Activated T-helper 17 cell treated with anti-CD3 and anti-CD28 coated beads, Interleukin-2, amount 50 U/mL, for 72 hours (primary cell): ENCODE data around the gene HABP4. TPM values are rescaled to one million over a fixed set of nuclear protein-coding genes. Genes with fewer than 3 reads are reported as not detected.

Source experiments
- ATAC-seq: fragments of 150-1000 bp; cut with Tn5 transposase; replicated peaks from 2 replicates; pipeline ENCODE4 v1.10.0; 2021; ENCODE audit warnings: mild to moderate bottlenecking, moderate library complexity
- H3K27ac Mint-ChIP-seq: one replicate; pipeline ENCODE4 v1.8.0; 2022; ENCODE audit warnings: mixed read lengths
- H3K27me3 Mint-ChIP-seq: one replicate; pipeline ENCODE4 v1.8.0; 2022; ENCODE audit warnings: mixed read lengths
- H3K36me3 Mint-ChIP-seq: one replicate; pipeline ENCODE4 v1.8.0; 2022; ENCODE audit warnings: low read depth, mild to moderate bottlenecking, mixed read lengths
- H3K4me1 Mint-ChIP-seq: one replicate; pipeline ENCODE4 v1.8.0; 2022; ENCODE audit warnings: mixed read lengths
- H3K4me3 Mint-ChIP-seq: one replicate; pipeline ENCODE4 v1.8.0; 2022; ENCODE audit warnings: mild to moderate bottlenecking, mixed read lengths
- H3K9me3 Mint-ChIP-seq: one replicate; pipeline ENCODE4 v1.8.0; 2022; ENCODE audit warnings: mixed read lengths
- total RNA-seq, 2 donors: library from RNA; stranded (reverse); gene quantifications; one replicate each; pipeline ENCODE4 v1.2.3, GENCODE V29; 2022

The HABP4 gene
- total RNA-seq, 2 donors from 2014 or later, result 10.0 to 21.3 TPM

DNA sequence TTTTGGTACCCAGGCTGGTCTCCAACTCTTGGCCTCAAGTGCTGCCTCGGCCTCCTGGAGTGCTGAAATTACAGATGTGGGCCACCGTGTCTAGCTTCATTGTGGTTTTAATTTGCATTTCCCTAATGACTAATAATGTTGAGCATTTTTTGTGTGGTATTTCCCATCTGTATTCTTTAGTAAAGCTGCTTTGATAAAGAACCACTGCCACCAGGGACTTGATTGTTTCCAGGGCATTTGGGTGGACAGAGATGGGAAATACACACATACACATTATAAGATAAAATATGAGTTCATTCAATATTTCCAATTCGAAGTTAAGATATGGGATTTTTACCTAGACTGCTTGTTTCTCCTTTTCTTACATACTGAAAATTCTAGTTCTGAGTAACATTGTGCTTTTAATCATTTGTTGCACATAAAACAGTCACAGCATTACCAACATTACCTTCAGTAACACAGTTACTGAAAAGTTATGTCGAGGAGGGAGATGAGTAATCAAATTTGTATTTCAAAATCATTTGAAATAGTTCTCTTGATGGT, 28.9 kb downstream of the HABP4 start:
- ATAC-seq, result peak; percentile 80
- Mint-ChIP-seq H3K9me3 (no peaks in the 10 kb centered on the region), H3K36me3 (peaks cover 47% of the 10 kb centered on the region), H3K27ac (peak overlapping the region; percentile 97), H3K4me3 (peak overlapping the region; percentile 76), H3K27me3 (no peaks in the 10 kb centered on the region), H3K4me1 (peaks cover 35% of the 10 kb centered on the region)

DNA sequence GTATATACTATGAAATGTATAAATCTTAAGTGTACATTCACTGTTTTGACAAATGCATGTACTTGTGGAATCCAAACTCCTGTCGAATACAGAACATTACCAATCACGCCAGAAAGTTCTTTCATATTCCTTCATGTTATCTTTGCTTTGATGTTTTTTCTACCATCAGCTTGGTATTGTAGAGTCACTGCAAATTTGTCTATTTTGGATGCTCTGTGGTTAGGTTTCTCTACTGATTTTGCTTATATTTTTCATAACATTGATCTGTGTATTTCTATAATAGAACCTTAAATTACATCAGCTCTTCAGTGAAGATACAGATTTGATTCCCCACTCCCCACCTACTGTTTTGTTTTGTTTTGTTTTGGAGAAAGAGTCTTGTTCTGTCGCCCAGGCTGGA, 30.8 kb downstream of the HABP4 start:
- Mint-ChIP-seq H3K27me3 (no peaks in the 10 kb centered on the region), H3K36me3 (peaks cover 65% of the 10 kb centered on the region), H3K9me3 (no peaks in the 10 kb centered on the region), H3K4me3 (no peak overlapping the region), H3K4me1 (peaks cover 44% of the 10 kb centered on the region), H3K27ac (no peak overlapping the region)
- no peak for ATAC-seq

DNA sequence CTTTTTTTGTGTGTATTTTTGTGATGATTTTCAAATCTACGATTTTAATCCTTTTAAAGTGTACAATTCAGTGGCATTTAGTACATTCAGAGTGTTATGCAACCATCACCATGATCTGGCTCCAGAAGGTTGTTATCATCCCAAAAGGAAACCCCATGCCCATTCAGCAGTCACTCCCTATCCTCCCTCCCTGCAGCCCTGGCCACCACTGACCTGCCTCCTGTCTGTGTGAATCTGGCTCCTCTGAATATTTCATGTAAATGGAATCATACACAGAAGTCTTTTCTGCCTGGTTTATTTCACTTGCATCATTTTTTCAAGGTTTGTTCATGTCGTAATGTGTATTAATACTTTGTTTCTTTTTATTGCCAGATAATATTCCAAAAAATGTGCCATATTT, 32.5 kb downstream of the HABP4 start:
- peaks cover 71% of the 10 kb centered on the region for H3K36me3 Mint-ChIP-seq
- H3K27ac Mint-ChIP-seq, result peak overlapping the region; percentile 26
- H3K27me3 Mint-ChIP-seq, result no peaks in the 10 kb centered on the region
- H3K4me1 Mint-ChIP-seq, result peaks cover 42% of the 10 kb centered on the region
- H3K9me3 Mint-ChIP-seq, result no peaks in the 10 kb centered on the region
- no peak for ATAC-seq
- H3K4me3 Mint-ChIP-seq, result no peak overlapping the region

DNA sequence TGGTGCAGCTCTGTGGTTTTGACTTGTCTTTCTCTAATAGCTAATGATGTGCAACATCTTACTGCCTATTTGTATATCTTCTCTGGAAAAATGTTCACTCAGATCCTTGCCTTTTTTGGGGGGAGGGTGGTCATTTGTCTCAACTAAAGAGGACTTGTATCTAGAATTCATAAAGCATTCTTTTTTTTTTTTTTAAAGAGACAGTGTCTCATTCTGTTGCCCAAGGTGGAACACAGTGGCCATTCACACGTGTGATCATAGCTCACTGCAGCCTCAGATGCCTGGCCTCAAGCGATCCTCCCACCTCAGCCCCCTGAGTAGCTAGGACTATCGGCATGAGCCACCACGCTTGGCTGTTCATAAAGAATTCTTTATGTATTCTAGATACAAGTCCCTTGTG, 33.2 kb downstream of the HABP4 start:
- Mint-ChIP-seq H3K9me3 (no peaks in the 10 kb centered on the region), H3K36me3 (peaks cover 71% of the 10 kb centered on the region), H3K4me1 (peaks cover 37% of the 10 kb centered on the region), H3K27ac (peak overlapping the region; percentile 55), H3K4me3 (peak overlapping the region; percentile 22), H3K27me3 (no peaks in the 10 kb centered on the region)
- ATAC-seq, result no peak

DNA sequence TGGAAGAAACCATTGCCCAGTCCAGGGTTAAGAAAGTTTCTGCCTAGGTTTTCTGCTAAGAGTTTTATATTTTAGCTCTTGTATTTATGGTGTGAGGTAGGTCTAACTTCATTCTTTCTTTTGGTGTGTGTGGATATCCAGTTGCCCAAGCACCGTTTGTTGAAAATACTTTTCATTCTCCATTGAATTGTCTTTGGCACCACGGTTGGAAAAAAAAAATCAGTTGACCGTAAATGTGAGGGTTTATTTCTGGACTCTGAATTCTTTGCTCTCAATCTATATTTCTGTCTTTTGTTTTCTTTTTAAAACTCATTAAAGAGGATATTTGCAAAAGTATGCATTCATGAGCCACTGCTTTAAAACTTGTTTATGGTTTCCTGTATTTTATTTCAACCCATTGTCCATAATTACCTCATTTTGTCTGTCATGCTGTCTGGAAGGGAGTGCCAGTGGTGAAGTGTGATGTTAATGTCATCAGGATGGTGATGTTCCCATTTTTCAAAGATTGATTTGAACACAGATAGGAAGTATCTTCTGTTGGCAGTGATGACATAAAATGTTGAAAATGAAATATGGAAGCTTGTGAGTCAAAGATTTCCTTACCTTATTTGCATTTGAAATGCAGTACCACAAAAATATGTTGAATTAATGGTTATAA, 33.9 kb downstream of the HABP4 start:
- no peaks in the 10 kb centered on the region for H3K27me3 Mint-ChIP-seq
- ATAC-seq, result peak; percentile 5
- H3K9me3 Mint-ChIP-seq, result no peaks in the 10 kb centered on the region
- peaks cover 71% of the 10 kb centered on the region for H3K36me3 Mint-ChIP-seq
- H3K4me1 Mint-ChIP-seq, result peaks cover 30% of the 10 kb centered on the region
- peak overlapping the region; percentile 55 for H3K27ac Mint-ChIP-seq
- H3K4me3 Mint-ChIP-seq, result peak overlapping the region; percentile 22

DNA sequence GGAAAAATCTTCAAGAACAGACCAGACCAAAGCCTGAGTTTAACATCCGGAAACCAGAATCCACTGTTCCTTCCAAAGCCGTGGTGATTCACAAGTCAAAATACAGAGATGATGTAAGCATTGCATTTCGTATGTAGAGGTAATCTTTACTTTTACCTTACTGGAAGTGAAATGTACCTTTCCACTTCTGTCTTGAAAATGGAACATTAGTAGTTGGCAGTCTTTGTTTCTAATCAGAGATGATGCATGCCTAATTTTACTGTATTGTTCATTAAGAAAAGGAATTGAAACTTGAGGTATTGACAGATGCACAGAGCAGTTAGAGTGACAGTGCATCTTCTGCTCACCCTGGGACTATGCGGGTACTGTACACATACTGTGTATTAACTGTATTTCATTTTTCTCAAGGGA, 34.6 kb downstream of the HABP4 start:
- no peaks in the 10 kb centered on the region for H3K9me3 Mint-ChIP-seq
- peaks cover 75% of the 10 kb centered on the region for H3K36me3 Mint-ChIP-seq
- H3K4me3 Mint-ChIP-seq, result peak overlapping the region; percentile 59
- peak overlapping the region; percentile 55 for H3K27ac Mint-ChIP-seq
- peak; percentile 95 for ATAC-seq
- no peaks in the 10 kb centered on the region for H3K27me3 Mint-ChIP-seq
- peaks cover 28% of the 10 kb centered on the region for H3K4me1 Mint-ChIP-seq

DNA sequence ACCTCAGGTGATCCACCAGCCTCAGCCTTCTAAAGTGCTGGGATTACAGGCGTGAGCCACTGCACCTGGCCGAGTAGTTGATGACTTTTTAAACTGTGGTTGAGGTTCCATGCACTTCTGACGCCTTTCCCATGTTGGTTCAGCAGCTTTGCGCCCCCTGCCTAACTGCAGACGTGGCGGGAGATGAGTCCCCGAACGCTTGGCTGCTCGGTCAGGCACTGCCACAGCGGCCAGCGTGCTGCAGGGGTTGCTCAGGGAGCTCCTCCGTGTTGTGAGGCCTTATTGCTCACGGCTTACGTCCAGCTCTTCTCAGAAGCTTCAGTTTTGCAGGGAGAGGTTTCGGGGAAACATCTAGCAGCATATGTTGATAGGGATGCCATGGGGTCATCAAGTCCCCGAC, 35.3 kb downstream of the HABP4 start:
- Mint-ChIP-seq H3K4me1 (peaks cover 23% of the 10 kb centered on the region), H3K36me3 (peaks cover 83% of the 10 kb centered on the region), H3K9me3 (no peaks in the 10 kb centered on the region), H3K27me3 (no peaks in the 10 kb centered on the region), H3K4me3 (peak overlapping the region; percentile 59), H3K27ac (peak overlapping the region; percentile 73)
- ATAC-seq, result no peak

DNA sequence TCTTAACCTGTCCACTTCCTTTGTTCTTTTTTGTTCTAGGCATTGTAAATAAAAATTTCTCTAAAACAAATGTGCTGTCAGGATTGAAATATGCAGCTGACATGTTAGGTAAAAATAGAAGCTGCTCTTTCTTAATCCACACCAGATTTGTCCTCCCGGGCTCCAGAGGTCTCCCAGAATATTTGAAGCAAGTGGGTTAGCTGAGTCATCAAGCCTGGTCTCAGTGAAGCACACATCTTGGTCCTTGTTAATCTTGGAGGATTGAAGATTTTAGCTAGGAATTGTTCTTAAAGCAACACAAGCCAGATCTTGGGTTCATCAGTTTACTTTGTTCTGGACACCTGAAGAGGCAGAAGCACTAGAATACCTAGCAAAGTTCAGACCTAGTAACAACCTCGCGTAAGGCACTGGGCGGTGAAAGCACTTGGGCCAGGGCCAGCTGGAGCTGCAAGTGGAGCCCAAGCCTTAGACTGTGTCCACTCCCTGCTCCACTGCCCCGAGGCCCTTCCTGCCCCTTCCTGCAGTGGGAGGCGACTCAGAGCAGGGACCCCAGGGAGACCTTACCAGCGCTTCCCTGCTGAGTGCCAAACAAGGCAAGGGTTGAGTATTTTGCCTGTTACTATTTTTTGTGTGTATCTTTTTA, 36.5 kb downstream of the HABP4 start:
- no peak for ATAC-seq
- Mint-ChIP-seq H3K9me3 (no peaks in the 10 kb centered on the region), H3K4me3 (no peak overlapping the region), H3K36me3 (peaks cover 95% of the 10 kb centered on the region), H3K27me3 (no peaks in the 10 kb centered on the region), H3K4me1 (peaks cover 26% of the 10 kb centered on the region), H3K27ac (no peak overlapping the region)

DNA sequence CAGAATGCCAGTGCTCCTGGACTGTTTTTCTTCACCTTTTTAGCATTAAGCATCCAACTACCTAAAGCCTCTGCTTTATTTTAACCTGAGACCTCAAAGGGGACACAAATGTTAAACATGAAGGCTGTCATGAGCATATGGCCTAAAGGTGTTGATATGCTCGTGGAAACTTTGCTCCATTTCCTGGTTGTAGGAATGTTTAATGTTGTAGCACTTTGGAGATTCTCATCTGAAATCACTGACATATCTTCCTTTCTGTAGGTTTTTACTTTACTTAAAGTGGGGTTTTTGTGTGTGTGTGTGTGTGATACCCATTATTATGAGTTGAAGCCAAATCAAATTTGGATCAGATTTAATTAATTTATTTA, 37.0 kb downstream of the HABP4 start:
- Mint-ChIP-seq H3K9me3 (no peaks in the 10 kb centered on the region), H3K27ac (no peak overlapping the region), H3K4me1 (peaks cover 31% of the 10 kb centered on the region), H3K4me3 (no peak overlapping the region), H3K27me3 (no peaks in the 10 kb centered on the region), H3K36me3 (peaks cover 99% of the 10 kb centered on the region)
- ATAC-seq, result no peak

DNA sequence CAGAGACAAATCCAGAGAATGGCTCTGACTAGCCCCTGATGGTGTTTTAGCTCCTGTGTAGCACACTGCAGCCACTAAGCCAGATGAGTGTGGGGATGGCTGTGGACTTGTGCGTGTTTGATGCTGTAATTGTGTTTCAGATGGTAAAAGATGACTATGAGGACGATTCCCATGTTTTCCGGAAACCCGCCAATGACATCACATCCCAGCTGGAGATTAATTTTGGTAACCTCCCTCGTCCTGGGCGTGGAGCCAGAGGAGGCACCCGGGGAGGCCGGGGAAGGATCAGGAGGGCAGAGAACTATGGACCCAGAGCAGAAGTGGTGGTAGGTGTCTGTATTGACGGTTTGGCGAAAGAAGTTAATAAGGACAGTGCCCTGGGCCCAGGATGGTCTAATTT, 38.0 kb downstream of the HABP4 start:
- H3K4me1 Mint-ChIP-seq, result peaks cover 23% of the 10 kb centered on the region
- no peaks in the 10 kb centered on the region for H3K27me3 Mint-ChIP-seq
- peaks cover 90% of the 10 kb centered on the region for H3K36me3 Mint-ChIP-seq
- no peaks in the 10 kb centered on the region for H3K9me3 Mint-ChIP-seq
- H3K27ac Mint-ChIP-seq, result no peak overlapping the region
- no peak overlapping the region for H3K4me3 Mint-ChIP-seq
- no peak for ATAC-seq

DNA sequence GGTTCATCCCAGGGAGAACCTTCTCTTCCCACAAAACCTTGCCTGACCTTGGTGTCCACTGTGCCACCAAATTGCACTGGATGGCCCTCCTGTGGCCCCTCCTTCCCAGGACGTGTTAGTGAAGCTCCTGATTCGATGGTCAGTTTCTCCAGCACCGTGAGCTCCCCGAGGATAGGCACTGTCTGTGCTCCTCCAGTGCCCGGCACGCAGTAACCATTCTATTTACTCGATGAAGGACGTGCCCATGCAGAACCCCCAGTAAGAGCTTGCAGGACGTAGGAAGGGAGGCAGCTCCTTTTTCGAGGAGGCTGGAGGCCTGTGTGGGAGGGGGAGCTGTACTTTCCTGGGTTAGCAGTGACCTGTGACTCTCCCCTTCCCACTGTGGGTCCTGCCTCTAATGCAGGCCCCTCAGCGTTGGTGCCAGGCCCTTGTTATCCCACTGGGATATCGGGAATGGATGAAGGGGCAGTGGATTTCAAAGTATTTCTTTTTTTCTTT, 39.6 kb downstream of the HABP4 start:
- Mint-ChIP-seq H3K27me3 (no peaks in the 10 kb centered on the region), H3K27ac (no peak overlapping the region), H3K9me3 (no peaks in the 10 kb centered on the region), H3K36me3 (peaks cover 75% of the 10 kb centered on the region), H3K4me3 (no peak overlapping the region), H3K4me1 (peaks cover 16% of the 10 kb centered on the region)
- no peak for ATAC-seq

DNA sequence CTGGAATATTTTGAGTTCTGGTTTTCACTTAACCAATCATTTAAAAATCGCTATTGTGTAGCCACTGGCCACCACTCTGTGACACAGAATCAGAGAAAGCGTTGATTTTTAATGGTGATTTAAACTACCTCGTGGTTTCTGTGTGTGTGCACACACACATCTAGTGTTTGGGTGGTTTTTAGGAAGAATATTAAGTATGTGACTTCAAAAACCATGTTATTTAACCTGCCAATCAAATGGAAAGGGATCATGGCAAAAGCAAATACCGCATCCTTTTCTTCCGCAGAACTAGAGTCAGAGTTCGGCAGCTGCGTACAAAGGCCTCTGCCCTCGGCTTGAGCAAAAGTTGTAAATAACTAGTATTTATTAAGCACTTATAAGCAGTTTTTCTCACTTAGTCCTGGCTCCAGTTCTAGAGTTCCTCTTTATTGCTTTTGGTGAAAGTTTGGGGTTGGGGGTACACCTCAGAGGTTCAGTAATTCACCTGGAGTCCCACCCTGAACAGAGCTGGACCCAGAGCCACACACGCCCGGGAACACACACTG, 40.6 kb downstream of the HABP4 start:
- H3K9me3 Mint-ChIP-seq, result no peaks in the 10 kb centered on the region
- no peaks in the 10 kb centered on the region for H3K27me3 Mint-ChIP-seq
- no peak overlapping the region for H3K4me3 Mint-ChIP-seq
- H3K36me3 Mint-ChIP-seq, result peaks cover 64% of the 10 kb centered on the region
- no peak overlapping the region for H3K27ac Mint-ChIP-seq
- no peak for ATAC-seq
- H3K4me1 Mint-ChIP-seq, result peaks cover 12% of the 10 kb centered on the region

DNA sequence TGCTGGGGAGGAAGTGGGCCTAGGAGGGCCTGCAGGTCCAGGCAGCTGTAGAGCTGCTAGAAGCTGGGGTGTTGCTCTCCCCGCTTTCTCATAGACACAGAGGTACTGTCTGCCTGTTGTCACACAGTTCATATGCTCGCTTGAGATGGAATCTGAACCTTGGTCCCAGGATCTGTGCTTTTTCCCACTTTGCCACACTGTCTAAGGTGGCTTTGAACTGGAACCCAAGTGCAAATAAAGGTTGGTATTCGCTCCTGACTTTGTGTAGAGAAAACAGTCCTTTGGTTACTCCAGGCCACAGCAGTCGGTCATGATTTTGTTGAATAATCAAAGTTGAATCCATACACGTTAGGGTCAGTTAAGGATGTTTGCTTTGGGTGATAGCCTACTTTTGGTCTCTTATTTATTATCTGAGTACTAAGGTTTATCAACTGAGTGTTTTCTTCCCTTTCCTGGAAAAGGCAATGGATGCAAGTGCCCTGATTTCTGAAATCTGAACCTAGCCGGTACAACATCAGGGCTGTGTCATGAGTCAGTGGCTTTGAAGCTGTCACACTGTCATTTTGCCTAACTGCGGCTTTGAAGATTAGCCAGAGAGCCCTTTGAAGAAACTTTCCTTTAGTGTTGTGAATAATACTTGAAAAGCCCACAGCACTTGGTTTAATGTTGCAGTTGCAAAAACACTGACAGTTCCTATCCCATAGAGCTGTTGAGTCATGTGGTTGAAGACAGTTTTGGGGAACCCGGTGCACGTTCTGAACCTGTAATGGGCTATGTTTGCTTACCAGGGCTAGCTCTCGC, 41.3 kb downstream of the HABP4 start:
- peak; percentile 96 for ATAC-seq
- no peaks in the 10 kb centered on the region for H3K27me3 Mint-ChIP-seq
- H3K4me3 Mint-ChIP-seq, result peak overlapping the region; percentile 58
- H3K27ac Mint-ChIP-seq, result peak overlapping the region; percentile 75
- H3K36me3 Mint-ChIP-seq, result peaks cover 57% of the 10 kb centered on the region
- H3K4me1 Mint-ChIP-seq, result peaks cover 9% of the 10 kb centered on the region
- no peaks in the 10 kb centered on the region for H3K9me3 Mint-ChIP-seq

DNA sequence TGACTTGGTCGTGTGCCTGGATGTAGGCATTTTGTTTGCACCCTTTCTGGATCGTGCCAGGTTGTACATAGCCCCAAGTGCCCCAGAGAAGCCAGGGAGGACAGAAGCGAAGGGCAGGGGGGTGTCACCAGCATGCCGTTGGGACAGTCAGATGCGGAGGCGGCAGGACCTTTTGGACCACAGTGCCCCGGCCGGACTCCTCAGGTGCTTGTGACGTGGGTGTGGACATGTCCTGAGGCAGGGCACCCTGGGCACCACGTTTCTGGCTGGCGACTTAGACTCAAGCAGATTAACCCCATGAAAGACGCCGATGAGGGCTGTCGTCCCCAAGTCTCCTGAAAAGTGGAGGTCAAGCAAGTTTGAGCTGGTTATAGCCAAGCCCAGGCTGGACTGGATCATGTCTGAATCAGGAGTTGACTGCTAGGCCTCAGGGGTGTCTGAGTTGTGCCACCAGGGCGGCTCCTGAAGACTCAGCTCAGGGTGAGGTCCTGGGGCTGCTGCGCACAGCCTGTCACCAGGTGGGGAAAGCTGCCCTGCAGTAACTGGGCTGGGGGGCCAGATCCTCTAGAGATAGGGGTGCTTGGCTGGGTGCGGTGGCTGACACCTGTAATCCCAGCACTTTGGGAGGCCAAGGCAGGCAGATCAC, 42.0 kb downstream of the HABP4 start:
- peak overlapping the region; percentile 75 for H3K27ac Mint-ChIP-seq

More for the DNA sequence above, 42.0 kb downstream of the HABP4 start:
- Mint-ChIP-seq H3K4me3 (peak overlapping the region; percentile 58), H3K4me1 (peaks cover 9% of the 10 kb centered on the region), H3K9me3 (no peaks in the 10 kb centered on the region), H3K36me3 (peaks cover 50% of the 10 kb centered on the region), H3K27me3 (no peaks in the 10 kb centered on the region)
- ATAC-seq, result no peak
